GM12878 (cell line): ENCODE data around the gene SRC.

Experiments
- CEBPB ChIP-seq, 2 experiments: fragments of 150-350 bp in 1 of 2; IDR thresholded peaks; 2 replicates each; pipeline ENCODE4 v1.6.1; 2012 to 2014; ENCODE audit warnings: low read depth in 2 of 2, low read length in 2 of 2, borderline replicate concordance in 1 of 2, inconsistent platforms in 1 of 2
- EZH2 ChIP-seq: IDR thresholded peaks from 2 replicates; pipeline ENCODE4 v1.6.1; 2012; ENCODE audit warnings: low read depth, mild to moderate bottlenecking, control low read depth, inconsistent platforms, low read length, borderline replicate concordance; ENCODE audit not compliant: control insufficient read depth
- MAX ChIP-seq: IDR thresholded peaks from 2 replicates; pipeline ENCODE4 v1.6.1; 2012; ENCODE audit warnings: low read depth, low read length, improper control_type of control experiment
- MLLT1 ChIP-seq: fragments of 450-650 bp; IDR thresholded peaks from 2 replicates; pipeline ENCODE4 v1.6.1; 2016; ENCODE audit warnings: mild to moderate bottlenecking
- NFXL1 ChIP-seq: fragments of 450-650 bp; IDR thresholded peaks from 2 replicates; pipeline ENCODE4 v1.6.1; 2017; ENCODE audit warnings: antibody characterized with exemption, mild to moderate bottlenecking, borderline replicate concordance
- NR2C2 ChIP-seq: IDR thresholded peaks from 2 replicates; pipeline ENCODE4 v1.6.1; 2011; ENCODE audit warnings: borderline replicate concordance, low read depth; ENCODE audit not compliant: control insufficient read depth, insufficient read length
- POLR2AphosphoS5 ChIP-seq: IDR thresholded peaks from 2 replicates; pipeline ENCODE4 v1.6.1; 2011; ENCODE audit warnings: mild to moderate bottlenecking, low read length, inconsistent platforms
- RBBP5 ChIP-seq: fragments of 200-600 bp; sonication (generic); conservative IDR thresholded peaks from 2 replicates; pipeline ENCODE4 v1.6.1; 2016
- RCOR1 ChIP-seq: conservative IDR thresholded peaks from 2 replicates; pipeline ENCODE4 v1.6.1; 2012; ENCODE audit warnings: low read depth, low read length, improper control_type of control experiment
- SIN3A ChIP-seq: IDR thresholded peaks from 2 replicates; pipeline ENCODE4 v1.6.1; 2012; ENCODE audit warnings: low read depth, low read length, improper control_type of control experiment
- ZNF384 ChIP-seq: IDR thresholded peaks from 2 replicates; pipeline ENCODE4 v1.6.1; 2012; ENCODE audit warnings: low read depth, mild to moderate bottlenecking, low read length, improper control_type of control experiment, borderline replicate concordance
- TF ChIP-seq, protein P1 (sequence below), 3 experiments: IDR thresholded peaks in 2 of 3; conservative IDR thresholded peaks in 1 of 3; 2 replicates each; pipeline ENCODE4 v1.5.1; 2011; ENCODE audit warnings: low read depth in 3 of 3, low read length in 3 of 3, mild to moderate bottlenecking in 3 of 3, control low read depth in 2 of 3, moderate library complexity in 2 of 3, inconsistent platforms in 1 of 3, mixed read lengths in 1 of 3; ENCODE audit not compliant: control insufficient read depth in 2 of 3, insufficient read depth in 1 of 3; ENCODE audit errors: extremely low read depth in 1 of 3
- TF ChIP-seq, protein P2 (sequence below): fragments of 450-650 bp; formaldehyde crosslinking; IDR thresholded peaks from 2 replicates; pipeline ENCODE4 v1.4.0; 2020; ENCODE audit warnings: mild to moderate bottlenecking, moderate library complexity

DNA sequence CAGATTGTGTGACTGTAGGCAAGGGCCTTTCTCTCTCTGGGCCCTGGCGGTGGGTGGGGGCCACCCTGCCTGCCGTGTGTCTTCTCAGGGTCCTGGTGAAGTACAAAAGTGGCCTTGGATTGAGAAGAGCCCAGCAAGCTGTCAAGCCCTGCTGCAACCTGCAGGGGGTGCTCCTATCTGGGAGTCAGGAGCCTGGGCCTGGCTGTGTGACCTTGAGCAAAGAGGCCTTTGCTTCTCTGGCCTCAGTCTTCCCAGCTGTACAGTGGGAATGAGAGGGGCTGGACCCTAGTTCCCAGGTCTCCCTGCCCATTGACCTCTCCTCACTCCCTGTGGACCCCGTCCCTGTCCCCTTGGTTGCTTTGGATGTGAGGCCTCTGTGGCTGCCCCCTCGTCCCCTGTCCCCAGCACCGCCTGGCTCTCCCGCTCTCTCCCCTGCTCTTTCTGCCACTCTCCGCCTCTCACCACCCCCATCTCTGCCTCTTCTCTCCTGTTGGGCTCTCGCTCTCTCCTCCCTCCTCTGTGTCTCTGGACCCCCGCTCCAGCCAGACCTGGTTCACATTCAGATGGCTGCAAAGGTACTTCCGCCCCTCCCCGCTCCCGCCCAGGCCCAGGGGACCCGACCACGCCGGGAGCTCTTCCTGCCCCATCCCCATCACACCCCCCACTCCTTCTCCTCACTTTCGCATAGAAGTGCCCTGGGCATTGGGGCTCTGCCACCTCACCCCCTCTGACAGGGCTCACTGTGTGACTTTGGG is 46.7 kb downstream of the SRC start:
- TF ChIP-seq CEBPB (IDR thresholded peaks at IDR 0.05; ENCODE audit: borderline replicate concordance in 1 of 2, low read depth in 2 of 2, low read length in 2 of 2) = no peak
- TF ChIP-seq SIN3A = no peak
- TF ChIP-seq, protein P1, sequence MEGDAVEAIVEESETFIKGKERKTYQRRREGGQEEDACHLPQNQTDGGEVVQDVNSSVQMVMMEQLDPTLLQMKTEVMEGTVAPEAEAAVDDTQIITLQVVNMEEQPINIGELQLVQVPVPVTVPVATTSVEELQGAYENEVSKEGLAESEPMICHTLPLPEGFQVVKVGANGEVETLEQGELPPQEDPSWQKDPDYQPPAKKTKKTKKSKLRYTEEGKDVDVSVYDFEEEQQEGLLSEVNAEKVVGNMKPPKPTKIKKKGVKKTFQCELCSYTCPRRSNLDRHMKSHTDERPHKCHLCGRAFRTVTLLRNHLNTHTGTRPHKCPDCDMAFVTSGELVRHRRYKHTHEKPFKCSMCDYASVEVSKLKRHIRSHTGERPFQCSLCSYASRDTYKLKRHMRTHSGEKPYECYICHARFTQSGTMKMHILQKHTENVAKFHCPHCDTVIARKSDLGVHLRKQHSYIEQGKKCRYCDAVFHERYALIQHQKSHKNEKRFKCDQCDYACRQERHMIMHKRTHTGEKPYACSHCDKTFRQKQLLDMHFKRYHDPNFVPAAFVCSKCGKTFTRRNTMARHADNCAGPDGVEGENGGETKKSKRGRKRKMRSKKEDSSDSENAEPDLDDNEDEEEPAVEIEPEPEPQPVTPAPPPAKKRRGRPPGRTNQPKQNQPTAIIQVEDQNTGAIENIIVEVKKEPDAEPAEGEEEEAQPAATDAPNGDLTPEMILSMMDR (IDR thresholded peaks at IDR 0.05 in 2 of 3, conservative IDR thresholded peaks at IDR 0.05 in 1 of 3; ENCODE audit: control insufficient read depth in 2 of 3, extremely low read depth in 1 of 3, insufficient read depth in 1 of 3, low read depth in 3 of 3, low read length in 3 of 3) = peak; percentile 25 to 46 (median 31); a peak in 5 of 6 replicates
- TF ChIP-seq EZH2 = no peak
- no peak for TF ChIP-seq ZNF384
- TF ChIP-seq RBBP5 = no peak
- TF ChIP-seq, protein P2, sequence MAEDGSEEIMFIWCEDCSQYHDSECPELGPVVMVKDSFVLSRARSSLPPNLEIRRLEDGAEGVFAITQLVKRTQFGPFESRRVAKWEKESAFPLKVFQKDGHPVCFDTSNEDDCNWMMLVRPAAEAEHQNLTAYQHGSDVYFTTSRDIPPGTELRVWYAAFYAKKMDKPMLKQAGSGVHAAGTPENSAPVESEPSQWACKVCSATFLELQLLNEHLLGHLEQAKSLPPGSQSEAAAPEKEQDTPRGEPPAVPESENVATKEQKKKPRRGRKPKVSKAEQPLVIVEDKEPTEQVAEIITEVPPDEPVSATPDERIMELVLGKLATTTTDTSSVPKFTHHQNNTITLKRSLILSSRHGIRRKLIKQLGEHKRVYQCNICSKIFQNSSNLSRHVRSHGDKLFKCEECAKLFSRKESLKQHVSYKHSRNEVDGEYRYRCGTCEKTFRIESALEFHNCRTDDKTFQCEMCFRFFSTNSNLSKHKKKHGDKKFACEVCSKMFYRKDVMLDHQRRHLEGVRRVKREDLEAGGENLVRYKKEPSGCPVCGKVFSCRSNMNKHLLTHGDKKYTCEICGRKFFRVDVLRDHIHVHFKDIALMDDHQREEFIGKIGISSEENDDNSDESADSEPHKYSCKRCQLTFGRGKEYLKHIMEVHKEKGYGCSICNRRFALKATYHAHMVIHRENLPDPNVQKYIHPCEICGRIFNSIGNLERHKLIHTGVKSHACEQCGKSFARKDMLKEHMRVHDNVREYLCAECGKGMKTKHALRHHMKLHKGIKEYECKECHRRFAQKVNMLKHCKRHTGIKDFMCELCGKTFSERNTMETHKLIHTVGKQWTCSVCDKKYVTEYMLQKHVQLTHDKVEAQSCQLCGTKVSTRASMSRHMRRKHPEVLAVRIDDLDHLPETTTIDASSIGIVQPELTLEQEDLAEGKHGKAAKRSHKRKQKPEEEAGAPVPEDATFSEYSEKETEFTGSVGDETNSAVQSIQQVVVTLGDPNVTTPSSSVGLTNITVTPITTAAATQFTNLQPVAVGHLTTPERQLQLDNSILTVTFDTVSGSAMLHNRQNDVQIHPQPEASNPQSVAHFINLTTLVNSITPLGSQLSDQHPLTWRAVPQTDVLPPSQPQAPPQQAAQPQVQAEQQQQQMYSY (CRISPR knock-in tag) = no peak
- TF ChIP-seq POLR2AphosphoS5 = no peak
- TF ChIP-seq NR2C2 = no peak
- no peak for TF ChIP-seq MLLT1
- no peak for TF ChIP-seq NFXL1
- no peak for TF ChIP-seq MAX
- TF ChIP-seq RCOR1 = no peak
